ENCODE measurements around the gene SLC22A6.

GRCh38 chr11:62928011-62928410 is 56.8 kb downstream of the SLC22A6 start:
- TF ChIP-seq POLR2A (IDR thresholded peaks at IDR 0.05) (no peak), POLR2AphosphoS5 (IDR thresholded peaks at IDR 0.05; ENCODE audit: insufficient read depth in 1 of 2, low read depth in 1 of 2) (no peak), CTCF (IDR thresholded peaks at IDR 0.05) (no peak)
